ENCODE measurements around the gene SLC12A5.

The SLC12A5 gene

GRCh38 chr20:46030284-46031013, 1.4 kb downstream of the SLC12A5 start:
- DNase-seq, result no peak

GRCh38 chr20:46031014-46031569, 2.1 kb downstream of the SLC12A5 start:
- DNase-seq, result no peak

DNA sequence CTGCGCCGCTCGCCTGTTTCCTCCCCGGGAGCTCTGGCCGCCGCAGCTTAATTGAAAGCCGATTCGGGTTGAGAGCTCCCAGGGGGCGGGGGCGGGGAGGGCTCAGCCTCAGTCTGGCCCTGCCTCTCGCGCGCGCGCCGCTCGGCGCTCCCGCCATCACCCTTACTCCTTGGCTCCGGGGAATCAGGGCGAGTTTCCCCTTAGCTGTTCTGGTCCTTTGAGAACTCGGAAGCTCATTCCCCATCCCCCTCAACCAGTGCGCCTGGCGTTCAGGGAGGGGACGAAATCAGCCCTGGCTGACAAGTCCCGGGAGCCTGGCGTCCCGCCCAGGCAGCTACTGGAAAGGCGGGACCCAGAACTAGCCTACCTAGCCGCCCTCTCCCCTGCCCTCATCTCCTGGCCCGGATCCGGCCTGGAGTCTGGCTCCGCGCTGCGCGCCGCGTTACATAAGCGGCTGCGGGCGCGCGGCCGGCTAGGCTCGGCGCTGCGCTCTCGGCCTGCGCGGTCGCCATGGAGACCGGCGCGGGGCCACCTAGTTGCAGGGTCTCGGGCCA, 2.8 kb downstream of the SLC12A5 start:
- DNase-seq, result peak; percentile 90

DNA sequence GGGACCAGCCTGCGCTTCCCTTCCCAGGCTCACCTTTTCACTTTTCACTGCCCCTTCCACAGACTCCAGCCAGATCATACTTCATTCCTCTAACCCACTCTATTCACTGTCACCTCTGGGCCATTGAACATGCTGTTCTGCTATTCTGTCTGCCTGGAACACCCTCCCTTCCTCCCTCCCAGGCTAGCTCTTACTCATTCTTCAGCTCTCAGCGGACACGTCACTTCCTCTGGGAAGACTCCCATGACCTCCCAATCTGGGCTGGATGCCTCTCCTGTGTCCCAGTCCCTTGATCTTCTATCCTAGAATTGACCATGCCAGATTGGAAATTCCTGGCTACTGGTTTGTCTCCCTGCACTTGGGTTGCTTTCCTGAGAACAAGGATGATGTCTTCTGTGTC, 5.0 kb downstream of the SLC12A5 start:
- DNase-seq, result no peak

- no peak for DNase-seq
Measured at GRCh38 chr20:46035253-46035652, 6.2 kb downstream of the SLC12A5 start.

DNA sequence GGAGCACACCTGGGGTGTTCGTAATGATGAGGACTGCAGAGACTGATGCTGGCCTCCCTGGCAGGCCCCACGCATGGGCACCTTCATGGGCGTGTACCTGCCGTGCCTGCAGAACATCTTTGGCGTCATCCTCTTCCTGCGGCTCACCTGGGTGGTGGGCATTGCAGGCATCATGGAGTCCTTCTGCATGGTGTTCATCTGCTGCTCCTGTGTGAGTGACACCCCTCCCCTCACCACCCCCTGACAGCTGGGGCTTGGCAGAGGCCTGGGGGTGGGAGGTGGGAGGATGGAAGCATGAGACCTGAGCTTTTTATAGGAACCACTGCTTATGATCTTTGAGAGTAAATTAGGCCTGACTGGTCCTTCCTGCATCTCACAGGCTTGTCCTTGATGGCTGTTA, 6.7 kb downstream of the SLC12A5 start:
- no peak for DNase-seq

GRCh38 chr20:46036370-46036769, 7.4 kb downstream of the SLC12A5 start:
- no peak for DNase-seq

DNA sequence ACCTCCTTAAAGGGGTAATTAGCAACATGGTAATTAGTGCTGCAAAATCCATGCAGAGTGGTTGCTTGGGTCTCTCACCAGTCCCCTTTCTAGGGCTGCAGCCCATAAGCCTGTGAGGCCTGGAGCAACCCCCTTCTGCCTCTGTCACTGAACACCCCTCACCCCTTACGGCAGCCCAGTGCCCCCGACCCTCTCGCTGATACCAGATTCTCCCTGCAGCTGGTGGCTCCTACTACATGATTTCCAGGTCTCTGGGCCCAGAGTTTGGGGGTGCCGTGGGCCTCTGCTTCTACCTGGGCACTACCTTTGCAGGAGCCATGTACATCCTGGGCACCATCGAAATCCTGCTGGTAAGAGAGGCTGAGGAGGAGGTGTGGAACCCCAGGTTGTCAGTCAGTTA, 8.0 kb downstream of the SLC12A5 start:
- DNase-seq, result no peak

GRCh38 chr20:46040902-46041535, 12.0 kb downstream of the SLC12A5 start:
- DNase-seq, result peak; percentile 32

GRCh38 chr20:46043556-46043955, 14.5 kb downstream of the SLC12A5 start:
- no peak for DNase-seq

DNA sequence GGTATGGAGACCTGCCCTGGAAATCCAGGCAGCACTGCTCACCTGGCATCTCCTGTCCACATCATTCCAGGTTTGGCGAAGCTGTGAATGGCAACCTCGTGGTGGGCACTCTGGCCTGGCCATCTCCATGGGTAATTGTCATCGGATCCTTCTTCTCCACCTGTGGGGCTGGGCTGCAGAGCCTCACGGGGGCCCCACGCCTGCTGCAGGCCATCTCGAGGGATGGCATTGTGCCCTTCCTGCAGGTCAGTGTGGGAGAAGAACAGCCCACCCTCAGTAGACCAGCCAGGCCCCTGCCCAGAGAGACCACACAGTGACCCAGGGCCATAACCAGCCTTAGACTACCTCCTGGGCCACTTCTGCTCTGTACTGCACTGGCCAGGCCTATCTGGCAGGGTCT, 15.9 kb downstream of the SLC12A5 start:
- DNase-seq, result no peak

DNA sequence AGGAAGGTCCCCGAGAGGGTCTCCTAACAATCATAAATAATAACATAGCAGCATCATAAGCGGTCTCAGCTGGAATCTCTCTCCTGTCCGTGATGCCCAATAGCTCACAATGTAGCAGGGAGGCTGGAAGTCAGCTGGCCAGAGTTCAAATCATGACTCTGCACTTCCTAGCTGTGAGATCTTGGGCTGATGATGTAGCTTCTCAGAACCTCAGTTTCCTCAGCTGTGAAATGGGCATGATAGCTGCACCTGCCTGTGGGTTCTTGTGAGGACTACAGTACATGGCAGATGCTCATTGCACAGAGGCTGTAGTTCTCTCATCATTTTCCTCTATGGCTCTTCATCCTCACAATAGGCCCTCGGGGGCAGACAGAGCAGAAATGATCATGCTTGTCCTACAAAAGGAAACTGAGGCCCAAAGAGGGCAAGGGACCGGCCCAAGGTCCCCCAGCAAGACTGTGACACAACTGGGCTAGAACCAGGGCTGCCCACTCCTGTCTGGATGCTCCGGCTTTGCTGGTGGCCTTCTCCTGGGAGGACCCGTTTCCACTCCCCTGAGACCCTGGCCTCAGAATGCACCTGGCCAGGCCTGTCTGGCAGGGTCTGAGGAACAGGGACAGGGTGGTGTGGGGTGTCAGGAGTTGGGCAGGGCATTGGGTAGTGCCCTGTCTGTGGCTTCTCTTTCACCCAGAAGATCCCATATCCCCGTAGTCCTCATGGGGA, 17.7 kb downstream of the SLC12A5 start:
- no peak for DNase-seq

DNA sequence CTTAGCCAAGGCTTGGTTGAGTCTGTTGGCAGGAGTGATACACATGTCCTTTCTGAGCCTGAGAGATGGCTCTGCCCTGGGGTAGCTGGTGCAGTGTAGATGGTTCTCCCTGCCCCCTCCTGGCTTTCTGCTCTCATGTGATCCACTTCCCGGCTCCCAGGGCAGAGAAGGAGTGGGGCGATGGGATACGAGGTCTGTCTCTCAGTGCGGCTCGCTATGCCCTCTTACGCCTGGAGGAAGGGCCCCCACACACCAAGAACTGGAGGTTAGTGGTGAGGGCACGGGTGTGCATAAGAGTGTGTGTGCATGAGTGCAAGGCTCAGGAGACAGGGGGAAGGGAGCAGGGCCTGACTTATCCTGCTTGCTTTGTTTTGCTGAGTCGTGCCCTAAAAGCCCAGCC, 18.8 kb downstream of the SLC12A5 start:
- DNase-seq, result no peak

- no peak for DNase-seq
Measured at GRCh38 chr20:46049190-46049589, 20.2 kb downstream of the SLC12A5 start.

GRCh38 chr20:46049815-46050214, 20.8 kb downstream of the SLC12A5 start:
- DNase-seq, result no peak

GRCh38 chr20:46050444-46050843, 21.4 kb downstream of the SLC12A5 start:
- DNase-seq, result no peak

DNA sequence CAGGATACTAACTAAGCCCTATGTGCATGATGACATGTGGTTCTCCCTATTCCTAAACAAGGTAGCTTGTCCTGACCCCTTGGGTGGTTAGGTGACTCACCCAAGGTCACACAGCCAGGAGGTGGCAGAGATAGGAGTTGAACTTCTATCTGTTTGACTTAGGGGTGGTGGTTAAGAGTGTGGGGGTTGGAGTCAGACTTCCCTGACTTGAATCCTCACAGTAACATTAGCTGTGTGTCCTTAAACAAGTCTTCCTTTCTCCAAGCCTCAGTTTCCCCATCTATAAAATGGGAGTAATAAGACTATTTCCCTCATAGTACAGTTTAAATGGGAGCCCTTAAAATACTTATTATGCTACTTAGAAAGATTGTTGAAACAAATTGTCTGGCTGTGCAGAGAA, 21.9 kb downstream of the SLC12A5 start:
- DNase-seq, result no peak

DNA sequence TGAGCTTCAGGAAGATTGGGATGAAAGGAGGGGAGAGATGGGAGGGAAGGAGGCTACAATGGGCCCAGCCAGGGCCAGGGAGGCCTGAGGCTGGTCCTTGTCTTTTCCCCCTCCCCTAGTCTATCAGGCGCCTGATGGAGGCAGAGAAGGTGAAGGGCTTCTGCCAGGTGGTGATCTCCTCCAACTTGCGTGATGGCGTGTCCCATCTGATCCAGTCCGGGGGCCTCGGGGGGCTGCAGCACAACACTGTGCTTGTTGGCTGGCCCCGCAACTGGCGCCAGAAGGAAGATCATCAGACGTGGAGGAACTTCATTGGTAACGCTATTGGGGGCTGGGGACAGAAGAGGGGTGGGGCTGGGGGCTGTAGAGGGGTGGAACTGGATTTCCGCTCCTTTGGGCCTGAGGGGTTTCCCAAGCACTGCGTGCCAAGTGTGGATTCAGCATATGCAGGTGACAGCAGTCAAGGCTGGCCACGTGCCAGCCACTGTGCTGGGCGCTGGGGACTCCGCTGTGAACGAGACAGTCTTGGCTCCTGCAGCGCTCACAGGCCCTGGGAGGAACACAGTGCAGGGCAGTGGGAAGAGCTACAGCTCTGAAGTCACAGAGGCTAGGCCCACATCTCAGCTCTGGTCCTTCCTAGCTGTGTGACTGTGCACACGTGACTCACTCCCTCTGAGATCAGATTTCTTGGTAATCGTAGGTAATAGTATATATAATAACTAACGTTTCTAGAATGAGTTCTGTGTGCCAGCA, 22.7 kb downstream of the SLC12A5 start:
- peak; percentile 41 for DNase-seq

- DNase-seq, result no peak
Measured at GRCh38 chr20:46053416-46053815, 24.4 kb downstream of the SLC12A5 start.

DNA sequence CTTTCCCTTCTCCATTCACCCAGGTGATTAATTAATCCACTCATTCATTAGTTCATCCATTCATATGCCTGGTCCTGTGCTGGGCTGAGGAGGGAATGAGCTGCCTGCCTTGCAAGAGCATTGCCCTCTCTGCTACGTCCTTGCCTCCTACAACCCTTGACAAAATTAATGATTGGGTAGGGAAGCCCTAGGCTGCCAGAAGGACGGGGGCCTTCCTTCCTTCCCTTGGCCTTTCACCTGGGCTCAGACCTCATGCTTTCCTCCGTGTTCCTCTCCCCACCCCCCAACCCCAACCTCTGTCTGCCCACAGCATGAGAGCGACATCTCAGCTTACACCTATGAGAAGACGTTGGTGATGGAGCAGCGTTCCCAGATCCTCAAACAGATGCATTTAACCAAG, 25.6 kb downstream of the SLC12A5 start:
- no peak for DNase-seq

DNA sequence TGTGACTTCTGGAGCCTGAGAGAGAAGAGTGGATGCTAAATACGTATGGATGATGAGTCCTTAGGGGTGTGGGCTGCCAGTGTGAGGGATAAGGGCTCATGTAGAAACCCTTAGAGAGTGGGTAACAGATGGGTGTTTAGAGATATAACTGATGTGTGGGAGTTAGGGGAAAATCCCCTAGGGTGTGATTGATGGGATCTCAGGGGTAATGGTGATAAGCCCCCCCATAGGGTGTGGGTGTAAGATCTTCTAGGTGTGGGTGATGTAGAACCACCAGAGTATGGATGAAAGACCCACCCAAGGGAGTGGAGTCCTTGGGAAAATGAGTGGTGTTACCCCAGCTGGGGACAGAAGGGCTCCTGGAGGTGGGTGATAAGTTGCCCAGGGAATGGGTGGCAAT, 26.3 kb downstream of the SLC12A5 start:
- no peak for DNase-seq

GRCh38 chr20:46056027-46056833, 27.2 kb downstream of the SLC12A5 start:
- no peak for DNase-seq

Measured in DMS53 (cell line).